HG03060 (cell line): ENCODE measurements around the gene FYCO1.
"Not testable (repeated sequence)": the region's sequence is repeated elsewhere in the genome, so short reads cannot be mapped to it uniquely, and the experiment has no call there.

Source experiments
- ATAC-seq: cut with Tn5 transposase; IDR thresholded peaks from one replicate; pipeline ENCODE4 v1.9.1; 2021; ENCODE audit warnings: low read depth, moderate number of reproducible peaks; ENCODE audit not compliant: unreplicated experiment

FYCO1 gene

GRCh38 chr3:46012246-46012645 is 16.6 kb upstream of the FYCO1 start:
- no peak for ATAC-seq

- ATAC-seq: no peak
Measured at GRCh38 chr3:46010519-46011113, 15.0 kb upstream of the FYCO1 start.

- ATAC-seq: no peak
Measured at GRCh38 chr3:46008058-46008457, 12.4 kb upstream of the FYCO1 start.

- ATAC-seq: no peak
Measured at GRCh38 chr3:46007280-46007679, 11.7 kb upstream of the FYCO1 start.

GRCh38 chr3:46006238-46007032 is 10.8 kb upstream of the FYCO1 start:
- no peak for ATAC-seq

GRCh38 chr3:46003706-46004105 is 8.1 kb upstream of the FYCO1 start:
- ATAC-seq: not testable (repeated sequence)

- no peak for ATAC-seq
Measured at GRCh38 chr3:46001178-46001577, 5.6 kb upstream of the FYCO1 start.

- ATAC-seq: no peak
Measured at GRCh38 chr3:45997942-45998341, 2.3 kb upstream of the FYCO1 start.

- ATAC-seq: not testable (repeated sequence)
Measured at GRCh38 chr3:45997499-45997898, 1.9 kb upstream of the FYCO1 start.

- no peak for ATAC-seq
Measured at GRCh38 chr3:45994419-45995235, 997 bp downstream of the FYCO1 start.

GRCh38 chr3:45993421-45994027 is 2.1 kb downstream of the FYCO1 start:
- no peak for ATAC-seq

GRCh38 chr3:45992821-45993221 is 2.8 kb downstream of the FYCO1 start:
- ATAC-seq: no peak

GRCh38 chr3:45992133-45992729 is 3.4 kb downstream of the FYCO1 start:
- ATAC-seq: no peak

GRCh38 chr3:45991341-45991740 is 4.3 kb downstream of the FYCO1 start:
- ATAC-seq: no peak

- no peak for ATAC-seq
Measured at GRCh38 chr3:45990181-45990580, 5.4 kb downstream of the FYCO1 start.

- ATAC-seq: no peak
Measured at GRCh38 chr3:45988804-45989203, 6.8 kb downstream of the FYCO1 start.

GRCh38 chr3:45988362-45988761 is 7.3 kb downstream of the FYCO1 start:
- ATAC-seq: no peak

- ATAC-seq: no peak
Measured at GRCh38 chr3:45987368-45988291, 8.0 kb downstream of the FYCO1 start.

- no peak for ATAC-seq
Measured at GRCh38 chr3:45986303-45986982, 9.2 kb downstream of the FYCO1 start.
